Limb (tissue), 2 donors: ENCODE data around the gene MAPT.

Experiments used
- DNase-seq, 2 donors: peaks; one replicate each; pipeline ENCODE4 v3.0.0-alpha.2; 2016; ENCODE audit errors: extremely low spot score in 2 of 2

The MAPT gene

GRCh38 chr17:45973099-45973780 is 78.9 kb downstream of the MAPT start:
- DNase-seq = no peak

DNA sequence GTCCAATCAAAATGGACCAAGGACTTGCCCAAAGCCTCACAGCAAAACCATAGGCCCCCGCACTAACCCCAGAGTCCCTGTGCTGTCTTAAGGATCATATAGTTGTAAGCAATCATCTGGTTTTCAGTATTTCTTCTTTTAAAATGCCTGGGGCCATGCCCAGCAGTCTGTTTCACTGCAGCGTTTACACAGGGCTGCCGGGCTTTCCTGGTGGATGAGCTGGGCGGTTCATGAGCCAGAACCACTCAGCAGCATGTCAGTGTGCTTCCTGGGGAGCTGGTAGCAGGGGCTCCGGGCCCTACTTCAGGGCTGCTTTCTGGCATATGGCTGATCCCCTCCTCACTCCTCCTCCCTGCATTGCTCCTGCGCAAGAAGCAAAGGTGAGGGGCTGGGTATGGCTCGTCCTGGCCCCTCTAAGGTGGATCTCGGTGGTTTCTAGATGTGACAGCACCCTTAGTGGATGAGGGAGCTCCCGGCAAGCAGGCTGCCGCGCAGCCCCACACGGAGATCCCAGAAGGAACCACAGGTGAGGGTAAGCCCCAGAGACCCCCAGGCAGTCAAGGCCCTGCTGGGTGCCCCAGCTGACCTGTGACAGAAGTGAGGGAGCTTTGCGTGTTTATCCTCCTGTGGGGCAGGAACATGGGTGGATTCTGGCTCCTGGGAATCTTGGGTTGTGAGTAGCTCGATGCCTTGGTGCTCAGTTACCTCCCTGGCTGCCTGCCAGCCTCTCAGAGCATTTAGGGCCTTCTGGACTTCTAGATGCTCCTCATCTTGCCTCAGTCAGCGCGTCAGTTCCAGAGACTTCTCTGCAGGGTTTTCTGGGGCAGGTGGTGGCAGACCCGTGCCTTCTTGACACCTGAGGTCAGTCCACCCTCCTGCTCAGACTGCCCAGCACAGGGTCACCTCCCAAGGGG is 79.8 kb downstream of the MAPT start:
- DNase-seq = no peak

DNA sequence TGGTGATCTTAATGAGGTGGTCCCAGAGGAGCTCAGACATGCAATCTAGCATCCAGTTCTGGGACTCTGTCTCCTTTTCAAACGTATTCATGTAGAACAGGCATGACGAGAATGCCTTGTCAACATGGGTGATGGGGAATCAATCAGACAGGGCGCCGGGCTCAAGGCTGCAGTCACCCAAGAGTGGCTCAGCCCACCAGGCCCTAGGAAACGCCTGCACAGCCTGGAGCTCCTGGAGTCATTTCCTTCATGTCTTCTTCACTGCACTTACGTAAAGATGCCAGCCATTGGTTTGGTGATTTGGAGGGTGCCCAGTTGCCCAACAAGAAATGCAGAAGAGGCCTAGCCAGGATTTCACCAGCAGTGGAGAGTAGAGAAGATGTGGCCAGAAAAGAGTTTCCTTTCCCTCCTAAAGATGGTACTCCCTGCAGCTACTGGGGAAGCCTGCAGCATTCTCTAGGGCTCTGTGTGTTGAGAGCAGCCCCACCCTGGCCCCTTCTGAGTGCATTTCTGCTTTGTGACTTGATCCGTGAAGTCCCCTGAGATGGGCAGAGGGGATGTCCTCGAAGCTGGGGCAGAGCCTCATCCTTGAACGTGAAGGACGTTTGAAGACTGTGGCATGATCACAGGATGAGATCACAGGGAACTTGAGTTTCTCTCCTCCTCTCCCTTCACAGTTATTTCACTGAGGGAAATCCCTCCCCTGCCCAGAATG is 80.7 kb downstream of the MAPT start:
- DNase-seq = no peak

- no peak for DNase-seq
These were observed 81.4 kb downstream of the MAPT start for GRCh38 chr17:45975640-45976295.

GRCh38 chr17:45976391-45976754 is 82.0 kb downstream of the MAPT start:
- DNase-seq = no peak

- no peak for DNase-seq
These were observed 82.6 kb downstream of the MAPT start for GRCh38 chr17:45976755-45977505.

GRCh38 chr17:45977506-45977824 is 83.1 kb downstream of the MAPT start:
- DNase-seq = no peak

DNA sequence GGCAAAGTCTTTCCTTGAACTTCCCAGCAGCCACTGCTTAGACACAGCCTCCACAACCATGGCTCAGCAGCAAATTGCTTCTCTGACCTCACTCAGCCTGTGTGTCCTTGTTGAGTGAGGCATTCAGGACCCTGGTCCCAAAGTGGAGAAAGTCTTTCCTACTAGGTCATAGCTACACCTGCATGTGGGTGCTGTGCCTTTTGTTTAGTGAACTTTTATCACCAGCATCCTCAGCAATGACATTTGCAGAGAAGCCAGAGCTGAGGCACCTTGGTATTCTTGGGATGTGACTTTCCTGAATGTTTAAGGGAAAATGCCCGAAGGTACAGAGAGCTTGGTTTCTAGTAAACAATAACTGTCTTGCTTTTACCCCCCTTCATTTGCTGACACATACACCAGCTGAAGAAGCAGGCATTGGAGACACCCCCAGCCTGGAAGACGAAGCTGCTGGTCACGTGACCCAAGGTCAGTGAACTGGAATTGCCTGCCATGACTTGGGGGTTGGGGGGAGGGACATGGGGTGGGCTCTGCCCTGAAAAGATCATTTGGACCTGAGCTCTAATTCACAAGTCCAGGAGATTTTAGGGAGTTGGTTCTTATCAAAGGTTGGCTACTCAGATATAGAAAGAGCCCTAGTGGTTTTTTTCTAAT is 83.7 kb downstream of the MAPT start:
- DNase-seq = no peak

DNA sequence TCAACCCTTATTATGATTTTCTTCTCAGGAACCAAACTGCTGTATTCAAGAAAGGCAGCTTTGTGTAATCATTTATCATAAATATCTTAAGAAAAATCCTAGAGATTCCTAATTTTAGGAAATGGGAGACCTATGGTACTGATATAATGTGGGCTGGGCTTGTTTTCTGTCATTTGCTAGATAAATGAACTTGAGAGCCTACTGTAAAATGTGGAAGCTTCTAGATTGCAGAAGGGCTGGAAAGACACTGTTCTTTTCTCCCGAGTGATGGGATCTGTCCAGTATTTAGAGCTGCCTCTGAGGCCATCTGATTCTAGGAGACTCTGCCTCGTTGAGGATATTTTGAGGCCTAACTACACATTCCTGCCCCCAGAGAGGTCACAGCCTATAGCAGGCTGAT is 84.8 kb downstream of the MAPT start:
- no peak for DNase-seq

DNA sequence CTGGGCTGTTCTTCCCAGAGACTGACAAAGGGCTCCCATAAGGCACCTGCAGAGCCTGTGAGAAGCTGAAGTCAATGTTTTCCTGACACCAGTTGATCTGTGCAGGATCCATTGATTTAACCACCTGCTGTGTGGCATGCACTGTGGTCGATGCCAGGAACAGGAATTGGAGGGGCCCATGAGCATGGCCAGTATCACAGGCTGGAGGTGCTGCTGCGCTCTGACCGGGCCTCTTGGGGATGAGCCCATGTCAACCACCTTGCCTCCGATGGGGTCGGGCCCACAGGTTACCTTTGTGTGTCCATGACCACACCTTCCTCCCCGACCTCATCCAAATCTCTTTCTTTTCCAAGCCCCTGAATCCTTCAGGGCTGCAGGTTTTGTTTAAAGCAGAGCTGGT is 86.5 kb downstream of the MAPT start:
- DNase-seq = no peak

DNA sequence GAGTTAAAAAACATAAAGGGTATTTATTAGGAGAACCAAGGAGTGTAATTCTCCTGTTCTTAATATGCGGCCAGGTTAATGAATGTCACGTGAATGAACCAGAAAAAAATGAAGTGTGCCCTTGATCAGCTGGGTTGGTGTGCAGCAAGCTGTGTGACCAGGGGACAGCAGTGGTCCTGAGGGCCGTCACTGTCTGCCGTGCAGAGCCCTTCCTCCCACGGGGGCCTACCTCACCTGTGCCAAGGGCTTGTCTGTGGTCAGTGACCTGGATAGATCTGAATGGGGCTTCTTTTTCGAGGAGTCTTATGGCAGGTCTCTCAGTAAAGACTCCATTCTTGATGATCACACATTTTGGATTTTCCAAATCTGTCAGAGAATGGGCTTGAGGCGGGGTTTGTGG is 87.0 kb downstream of the MAPT start:
- no peak for DNase-seq

- no peak for DNase-seq
These were observed 88.6 kb downstream of the MAPT start for GRCh38 chr17:45982791-45983613.

DNA sequence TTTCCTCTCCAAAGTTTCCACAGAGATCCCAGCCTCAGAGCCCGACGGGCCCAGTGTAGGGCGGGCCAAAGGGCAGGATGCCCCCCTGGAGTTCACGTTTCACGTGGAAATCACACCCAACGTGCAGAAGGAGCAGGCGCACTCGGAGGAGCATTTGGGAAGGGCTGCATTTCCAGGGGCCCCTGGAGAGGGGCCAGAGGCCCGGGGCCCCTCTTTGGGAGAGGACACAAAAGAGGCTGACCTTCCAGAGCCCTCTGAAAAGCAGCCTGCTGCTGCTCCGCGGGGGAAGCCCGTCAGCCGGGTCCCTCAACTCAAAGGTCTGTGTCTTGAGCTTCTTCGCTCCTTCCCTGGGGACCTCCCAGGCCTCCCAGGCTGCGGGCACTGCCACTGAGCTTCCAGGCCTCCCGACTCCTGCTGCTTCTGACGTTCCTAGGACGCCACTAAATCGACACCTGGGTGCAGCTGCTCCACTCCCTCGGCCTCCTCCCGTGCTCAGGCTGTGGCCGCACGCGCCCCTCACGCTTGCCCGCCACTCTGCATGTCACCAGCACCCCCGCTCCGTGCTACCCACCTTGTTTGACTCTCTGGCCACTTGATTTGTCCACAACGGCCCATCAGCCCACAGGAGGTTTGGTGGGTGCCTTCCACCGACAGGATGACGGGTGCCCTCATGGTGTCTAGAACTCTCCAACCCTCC is 89.4 kb downstream of the MAPT start:
- no peak for DNase-seq

DNA sequence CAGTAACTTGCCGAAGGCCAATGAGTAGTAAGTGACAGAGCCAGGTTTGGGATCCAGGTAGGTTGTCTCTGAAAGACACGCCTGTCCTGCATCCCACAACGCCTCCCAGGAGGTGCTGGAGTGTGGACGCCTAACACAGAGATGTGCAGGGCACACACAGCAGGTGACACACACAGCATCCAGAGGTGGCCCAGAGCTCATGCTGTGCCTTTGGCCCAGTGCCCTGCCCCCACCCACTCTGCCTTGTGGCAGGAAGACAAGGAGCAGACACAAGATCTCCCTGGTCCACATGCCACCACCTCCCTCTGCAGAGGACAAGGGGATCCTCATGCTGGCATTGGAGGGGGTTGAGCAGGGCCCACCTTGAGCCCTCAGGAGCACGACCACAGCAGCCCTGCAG is 90.0 kb downstream of the MAPT start:
- DNase-seq = no peak

GRCh38 chr17:45985447-45985846 is 91.1 kb downstream of the MAPT start:
- no peak for DNase-seq

DNA sequence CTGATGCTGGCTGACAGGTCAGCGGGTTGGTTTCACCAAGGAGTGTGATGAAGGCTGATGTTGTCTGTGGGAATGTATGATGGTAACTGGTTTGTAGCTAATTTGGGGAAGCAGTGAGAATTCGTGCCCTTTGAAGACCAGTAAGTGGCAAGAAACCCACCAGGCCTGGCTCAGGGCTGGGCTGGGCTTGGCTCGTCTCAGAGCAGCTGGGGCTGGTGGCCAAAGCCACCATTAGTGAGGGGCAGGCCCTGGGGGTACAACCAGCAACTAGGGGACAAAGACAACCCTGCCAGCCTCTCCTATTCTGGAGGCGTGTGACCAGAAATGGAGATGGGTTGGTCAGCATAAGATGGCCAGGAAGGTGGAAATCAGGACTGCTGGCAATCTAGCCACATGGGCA is 91.7 kb downstream of the MAPT start:
- DNase-seq = no peak

DNA sequence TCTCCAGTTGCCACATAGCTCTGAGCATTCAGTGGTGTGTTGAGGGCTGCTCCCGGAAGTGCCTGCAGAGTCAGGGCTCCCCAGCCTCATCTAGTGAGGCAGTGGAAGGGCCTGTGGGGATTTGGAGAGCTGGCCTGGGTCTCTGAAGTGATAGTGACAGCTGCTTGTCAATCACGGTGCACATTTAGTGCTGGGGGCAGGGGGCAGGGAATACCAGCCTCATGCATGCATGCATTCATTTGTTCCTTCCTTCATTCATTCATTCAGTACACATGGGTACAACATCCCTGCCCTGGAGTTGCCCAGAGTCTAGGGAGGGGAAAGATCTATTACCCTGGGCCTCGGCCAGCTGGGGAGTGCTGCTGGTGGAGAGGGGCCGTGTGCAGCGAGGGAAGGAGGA is 93.4 kb downstream of the MAPT start:
- no peak for DNase-seq

- no peak for DNase-seq
These were observed 95.4 kb downstream of the MAPT start for GRCh38 chr17:45989759-45990158.

DNA sequence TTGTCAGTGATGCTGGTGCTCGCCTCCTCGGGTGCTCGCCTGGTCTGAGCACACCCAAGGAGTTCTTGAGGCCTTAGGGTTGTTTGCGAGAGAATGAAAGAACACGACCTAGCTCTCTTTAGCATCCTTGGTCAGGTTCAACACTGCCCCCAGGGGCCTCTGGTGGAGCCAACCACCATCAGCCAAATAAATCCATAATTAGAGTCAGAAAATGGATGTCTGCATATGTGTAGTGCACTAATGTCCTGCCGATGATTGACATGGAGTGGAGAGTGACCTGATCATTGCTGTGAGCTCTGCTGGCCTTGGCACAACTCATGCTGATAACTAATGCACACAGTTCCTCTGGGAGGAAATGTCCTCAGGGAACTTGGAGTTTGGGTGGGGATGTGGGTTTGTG is 96.5 kb downstream of the MAPT start:
- no peak for DNase-seq
